NCI-H345 treated with DMSO at 0.1 percent for 48 hours (cell line): Measurements from ENCODE around the gene ASTN2.

ENCODE experiments used
- DNase-seq: peaks from one replicate; lab custom pipeline; 2025; ENCODE audit not compliant: unreplicated experiment; lab: John Stamatoyannopoulos, UW

Gene ASTN2

GRCh38 chr9:116688806-116689485 is 725.9 kb downstream of the ASTN2 start:
- DNase-seq = no peak

DNA sequence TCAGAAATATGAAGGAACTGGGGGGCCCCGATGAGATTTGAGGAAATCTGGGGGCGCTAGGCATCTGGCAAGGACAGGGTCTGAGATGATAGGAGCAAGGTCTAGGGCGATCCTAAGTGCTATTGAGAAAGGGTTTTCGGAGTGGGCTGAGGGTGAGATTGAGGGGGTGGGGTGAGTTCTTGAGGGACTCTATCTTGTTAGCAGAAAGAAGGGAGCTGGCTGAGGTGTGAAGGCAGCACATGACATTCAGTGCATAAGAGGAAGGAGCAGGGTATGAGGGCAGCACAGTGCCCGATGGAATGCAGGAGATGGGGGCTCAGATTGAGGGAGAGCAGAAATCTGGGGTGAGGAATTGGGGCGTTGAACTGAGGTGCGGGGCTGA is 727.1 kb downstream of the ASTN2 start:
- DNase-seq = no peak

- DNase-seq = peak; percentile 78
Observed at GRCh38 chr9:116687074-116687753, 727.6 kb downstream of the ASTN2 start, which contains the start of gene TRIM32. Gene TRIM32, plus strand, starts transcription at chr9:116687305. Its CDS starts 10,438 bp downstream, at chr9:116697743.

GRCh38 chr9:116686693-116687073 is 728.2 kb downstream of the ASTN2 start:
- DNase-seq = no peak

GRCh38 chr9:116686135-116686534 is 728.7 kb downstream of the ASTN2 start:
- DNase-seq = no peak

GRCh38 chr9:116685166-116685565 is 729.7 kb downstream of the ASTN2 start:
- no peak for DNase-seq

DNA sequence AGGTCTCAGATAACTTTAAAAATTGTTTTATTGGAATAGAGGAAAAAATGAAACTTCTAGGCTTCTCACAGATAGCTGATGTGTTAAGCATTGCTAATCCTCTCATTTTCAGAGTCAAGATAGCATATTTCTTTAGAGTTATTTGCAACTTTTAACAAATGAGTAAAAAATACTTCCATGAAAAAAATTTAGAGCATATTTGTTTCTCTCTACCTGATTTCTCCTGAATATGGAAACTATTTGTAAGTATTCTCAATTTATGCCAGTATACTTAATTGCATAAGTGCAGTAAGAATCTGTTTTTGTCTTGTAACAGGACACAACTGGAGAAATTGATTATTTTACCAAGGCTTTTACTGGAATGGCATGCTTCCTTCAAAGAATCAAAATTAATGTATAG is 731.3 kb downstream of the ASTN2 start:
- no peak for DNase-seq

- no peak for DNase-seq
Observed at GRCh38 chr9:116674210-116674980, 740.5 kb downstream of the ASTN2 start.

- no peak for DNase-seq
Observed at GRCh38 chr9:116673375-116673774, 741.5 kb downstream of the ASTN2 start.

- DNase-seq = no peak
Observed at GRCh38 chr9:116671605-116672004, 743.3 kb downstream of the ASTN2 start.

- DNase-seq = no peak
Observed at GRCh38 chr9:116668970-116669695, 745.7 kb downstream of the ASTN2 start.

- DNase-seq = no peak
Observed at GRCh38 chr9:116663581-116663980, 751.3 kb downstream of the ASTN2 start.

GRCh38 chr9:116662646-116663310 is 752.1 kb downstream of the ASTN2 start:
- no peak for DNase-seq

GRCh38 chr9:116661037-116661954 is 753.6 kb downstream of the ASTN2 start:
- DNase-seq = peak; percentile 44

GRCh38 chr9:116658265-116658664 is 756.6 kb downstream of the ASTN2 start:
- no peak for DNase-seq

DNA sequence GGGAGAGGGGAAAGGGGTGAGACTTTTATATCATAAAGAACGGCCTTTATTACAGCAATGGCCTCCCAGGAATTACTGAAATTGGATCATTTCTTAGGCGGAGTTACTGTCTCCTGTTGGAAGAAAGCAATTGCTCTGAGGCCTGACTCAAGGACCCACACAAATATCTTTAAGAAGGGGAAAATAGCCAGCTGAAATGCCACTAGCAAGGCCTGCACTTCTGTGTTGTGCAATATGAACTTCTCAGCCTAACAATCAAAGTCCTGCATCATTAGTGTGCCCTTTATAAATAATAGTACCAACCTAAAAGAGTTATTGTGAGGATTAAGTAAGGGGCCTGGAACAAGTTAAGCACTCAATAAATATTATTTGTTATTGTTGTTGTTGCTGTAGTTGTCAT is 757.9 kb downstream of the ASTN2 start:
- DNase-seq = no peak

DNA sequence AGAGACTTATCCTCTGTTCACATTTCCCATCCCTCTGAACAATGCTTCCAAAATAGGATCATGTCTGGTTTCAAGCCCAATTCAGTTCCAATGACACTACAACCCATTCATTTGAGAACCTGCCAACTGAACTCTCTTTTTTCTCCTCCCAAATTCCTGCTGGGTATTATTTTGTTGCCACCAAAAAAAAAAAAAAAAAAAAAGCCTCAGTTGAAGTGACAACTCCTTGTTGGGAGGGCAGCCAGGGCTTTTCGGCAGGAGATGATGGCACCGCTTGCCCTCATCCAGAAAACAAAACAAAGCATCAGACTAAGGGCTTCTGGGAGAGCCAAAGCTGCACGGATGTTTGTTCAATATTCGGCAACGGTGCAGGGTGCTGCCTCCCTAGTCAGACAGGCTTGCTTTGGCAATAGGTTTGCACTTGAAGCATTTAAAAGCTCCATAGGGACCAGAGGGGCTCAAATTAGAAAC is 758.3 kb downstream of the ASTN2 start:
- peak; percentile 39 for DNase-seq

DNA sequence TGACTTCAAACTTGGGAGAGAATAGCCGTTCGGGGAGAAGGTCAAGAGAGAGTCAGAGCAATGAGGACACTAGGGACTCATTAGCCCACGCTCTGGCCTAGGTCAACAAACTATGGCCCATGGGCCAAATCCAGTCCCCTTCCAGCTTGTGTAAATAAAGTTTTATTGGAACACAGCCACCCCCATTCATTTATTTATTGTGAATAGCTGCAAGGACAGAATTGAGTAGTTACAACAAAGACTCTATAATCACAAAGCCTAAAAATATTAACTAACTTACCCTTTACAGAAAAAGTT is 760.9 kb downstream of the ASTN2 start:
- no peak for DNase-seq

DNA sequence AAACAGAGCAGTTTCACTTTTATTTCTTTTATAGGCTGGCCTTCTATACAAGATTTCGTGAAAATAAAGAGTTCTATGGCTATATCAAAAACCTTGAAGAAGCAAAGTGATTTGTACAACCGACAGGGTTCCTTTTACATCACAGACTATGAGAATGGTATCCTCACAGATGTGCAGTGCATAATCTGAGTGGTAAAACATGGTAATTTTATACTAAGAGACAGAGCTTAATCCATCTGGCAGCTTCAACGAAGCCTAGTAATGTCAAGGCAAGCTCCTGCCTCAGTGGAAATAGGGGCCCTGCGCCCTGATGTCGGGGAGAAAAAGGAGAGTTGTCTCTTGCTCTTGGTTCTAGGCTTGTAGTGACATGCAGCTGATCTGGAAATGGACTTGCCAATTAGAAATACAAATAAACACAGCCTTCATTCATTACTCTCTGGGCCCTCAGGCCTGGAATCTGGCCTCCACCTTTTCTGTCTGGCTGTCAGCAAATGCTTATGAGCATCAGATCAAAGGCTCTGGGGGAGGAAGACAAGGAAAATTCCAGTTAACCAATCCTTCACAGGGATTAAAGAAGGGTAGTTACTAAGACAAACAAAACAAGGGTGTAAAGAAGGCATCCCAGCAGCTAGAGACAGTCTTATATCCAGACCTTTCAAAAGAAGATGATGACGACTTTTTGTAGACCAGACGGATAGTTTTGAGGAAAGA is 761.4 kb downstream of the ASTN2 start:
- DNase-seq = no peak
